NCI-H146 treated with DMSO at 0.1 percent for 48 hours (cell line): ENCODE results near the gene PSME3IP1.
"Not testable (repeated sequence)": the region's sequence is repeated elsewhere in the genome, so short reads cannot be mapped to it uniquely, and the experiment has no call there.

Experiments used
- DNase-seq: peaks from one replicate; lab custom pipeline; 2025; ENCODE audit not compliant: unreplicated experiment; lab: John Stamatoyannopoulos, UW

PSME3IP1 gene

GRCh38 chr16:57125969-57126368, 59.9 kb downstream of the PSME3IP1 start:
- no peak for DNase-seq

- no peak for DNase-seq
Measured at GRCh38 chr16:57125376-57125775, 60.5 kb downstream of the PSME3IP1 start.

- no peak for DNase-seq
Measured at GRCh38 chr16:57123974-57124674, 61.7 kb downstream of the PSME3IP1 start.

- no peak for DNase-seq
Measured at GRCh38 chr16:57123216-57123973, 62.4 kb downstream of the PSME3IP1 start.

- DNase-seq, result no peak
Measured at GRCh38 chr16:57118461-57119084, 67.3 kb downstream of the PSME3IP1 start.

- no peak for DNase-seq
Measured at GRCh38 chr16:57115514-57116182, 70.2 kb downstream of the PSME3IP1 start.

- no peak for DNase-seq
Measured at GRCh38 chr16:57115168-57115513, 70.7 kb downstream of the PSME3IP1 start.

- no peak for DNase-seq
Measured at GRCh38 chr16:57113664-57114063, 72.2 kb downstream of the PSME3IP1 start.

- no peak for DNase-seq
Measured at GRCh38 chr16:57113042-57113453, 72.8 kb downstream of the PSME3IP1 start.

- DNase-seq, result no peak
Measured at GRCh38 chr16:57112403-57113041, 73.3 kb downstream of the PSME3IP1 start.

GRCh38 chr16:57111420-57111819, 74.4 kb downstream of the PSME3IP1 start:
- no peak for DNase-seq

GRCh38 chr16:57110937-57111336, 74.9 kb downstream of the PSME3IP1 start:
- no peak for DNase-seq

- DNase-seq, result not testable (repeated sequence)
Measured at GRCh38 chr16:57109259-57110105, 76.4 kb downstream of the PSME3IP1 start.

- no peak for DNase-seq
Measured at GRCh38 chr16:57108432-57108831, 77.4 kb downstream of the PSME3IP1 start.

- DNase-seq, result no peak
Measured at GRCh38 chr16:57107321-57107922, 78.4 kb downstream of the PSME3IP1 start.

GRCh38 chr16:57106767-57107166, 79.1 kb downstream of the PSME3IP1 start:
- DNase-seq, result no peak

GRCh38 chr16:57105184-57105583, 80.7 kb downstream of the PSME3IP1 start:
- DNase-seq, result no peak

GRCh38 chr16:57104706-57105105, 81.1 kb downstream of the PSME3IP1 start:
- DNase-seq, result no peak

GRCh38 chr16:57102888-57103851, 82.7 kb downstream of the PSME3IP1 start:
- DNase-seq, result no peak
